Left ventricle myocardium inferior (tissue), 1 donor: ENCODE measurements around the gene FHIT. TPM values are rescaled to one million over a fixed set of nuclear protein-coding genes. Genes with fewer than 3 reads are reported as not detected.

Source experiments
- DNase-seq: peaks from one replicate; pipeline ENCODE4 v3.0.0-alpha.2; 2020
- H3K27ac ChIP-seq: fragments of 200-600 bp; replicated peaks from 2 replicates; pipeline ENCODE4 v1.8.0; 2021
- H3K27me3 ChIP-seq: fragments of 200-600 bp; 2 replicates; pipeline ENCODE4 v1.8.0; 2021; ENCODE audit warnings: low read depth
- H3K36me3 ChIP-seq: fragments of 200-600 bp; 2 replicates; pipeline ENCODE4 v1.8.0; 2021
- H3K4me1 ChIP-seq: fragments of 200-600 bp; 2 replicates; pipeline ENCODE4 v1.8.0; 2021
- H3K4me3 ChIP-seq: fragments of 200-600 bp; 2 replicates; pipeline ENCODE4 v1.8.0; 2021; ENCODE audit warnings: mild to moderate bottlenecking, moderate library complexity
- H3K9me3 ChIP-seq: fragments of 200-600 bp; replicated peaks from 2 replicates; pipeline ENCODE4 v1.8.0; 2021
- CTCF ChIP-seq: fragments of 200-600 bp; IDR thresholded peaks from 2 replicates; pipeline ENCODE4 v1.8.0; 2021; ENCODE audit warnings: antibody characterized with exemption, mild to moderate bottlenecking, borderline replicate concordance
- intact Hi-C: fragments of 100-400 bp; cut with micrococcal nuclease; formaldehyde crosslinking; loops from one replicate; pipeline ENCODE4 v1.11.0; 2022
- total RNA-seq: library from RNA; stranded (reverse); fragmentation: NEBNext Ultra II Directional; extraction: Animal tissue kit (Norgen Biotek cat#: 25700); gene quantifications from one replicate; pipeline ENCODE4 v1.2.1, GENCODE V29; 2021
- donor health status: DM: no; HTN: yes; CAD: no; lungs with severe emphysema.

Gene FHIT
- total RNA-seq, 1 donor from 2014 or later: 16.0 TPM

GRCh38 chr3:60126511-60127304 is 1124.5 kb downstream of the FHIT start:
- intact Hi-C loops: no loop called here

GRCh38 chr3:60125686-60126085 is 1125.6 kb downstream of the FHIT start:
- TF ChIP-seq CTCF: no peak
- H3K36me3 ChIP-seq: no peaks in the 10 kb centered on the region
- no peak for DNase-seq
- H3K27ac ChIP-seq: no peak overlapping the region
- no peaks in the 10 kb centered on the region for H3K4me1 ChIP-seq
- intact Hi-C loops: no loop called here
- H3K27me3 ChIP-seq: no peaks in the 10 kb centered on the region
- no peaks in the 10 kb centered on the region for H3K9me3 ChIP-seq
- H3K4me3 ChIP-seq: no peak overlapping the region

More at GRCh38 chr3:60126511-60127304, 1124.5 kb downstream of the FHIT start:
- Histone ChIP-seq H3K36me3 (no peaks in the 10 kb centered on the region), H3K4me1 (no peaks in the 10 kb centered on the region), H3K9me3 (no peaks in the 10 kb centered on the region), H3K4me3 (no peak overlapping the region), H3K27me3 (no peaks in the 10 kb centered on the region), H3K27ac (no peak overlapping the region)
- TF ChIP-seq CTCF: no peak
- no peak for DNase-seq

GRCh38 chr3:60120245-60120644 is 1131.0 kb downstream of the FHIT start:
- no peaks in the 10 kb centered on the region for H3K9me3 ChIP-seq
- no peak overlapping the region for H3K4me3 ChIP-seq
- no peak overlapping the region for H3K27ac ChIP-seq
- H3K4me1 ChIP-seq: no peaks in the 10 kb centered on the region
- H3K27me3 ChIP-seq: no peaks in the 10 kb centered on the region
- no peak for DNase-seq
- TF ChIP-seq CTCF: no peak
- intact Hi-C loops: no loop called here
- H3K36me3 ChIP-seq: no peaks in the 10 kb centered on the region

- Histone ChIP-seq H3K36me3 (no peaks in the 10 kb centered on the region), H3K27ac (no peak overlapping the region), H3K27me3 (no peaks in the 10 kb centered on the region), H3K9me3 (no peaks in the 10 kb centered on the region), H3K4me3 (no peak overlapping the region), H3K4me1 (no peaks in the 10 kb centered on the region)
- TF ChIP-seq CTCF: no peak
- DNase-seq: no peak
- intact Hi-C loops: no loop called here
Measured at GRCh38 chr3:60114191-60114590, 1137.1 kb downstream of the FHIT start.

GRCh38 chr3:60107275-60107674 is 1144.0 kb downstream of the FHIT start:
- TF ChIP-seq CTCF: no peak
- Histone ChIP-seq H3K36me3 (no peaks in the 10 kb centered on the region), H3K9me3 (no peaks in the 10 kb centered on the region), H3K4me1 (no peaks in the 10 kb centered on the region), H3K4me3 (no peak overlapping the region), H3K27ac (no peak overlapping the region), H3K27me3 (no peaks in the 10 kb centered on the region)
- intact Hi-C loops: no loop called here
- no peak for DNase-seq
